Body of pancreas (tissue), 4 donors: ENCODE data around the gene TLE1.

Experiments
- CTCF ChIP-seq, 7 experiments: fragments of 450-650 bp in 4 of 7; fragments of 200-600 bp in 3 of 7; sonication (generic) in 3 of 7; IDR thresholded peaks; one replicate each; pipeline ENCODE4 v1.5.1; 2016 to 2019; ENCODE audit warnings: antibody characterized with exemption in 7 of 7
- POLR2A ChIP-seq, 3 donors: fragments of 450-650 bp; IDR thresholded peaks; one replicate each; pipeline ENCODE4 v1.6.1; 2016; ENCODE audit warnings: antibody characterized with exemption in 3 of 3, mild to moderate bottlenecking in 2 of 3

- TF ChIP-seq CTCF (IDR thresholded peaks at IDR 0.05) (no peak), POLR2A (IDR thresholded peaks at IDR 0.05) (no peak)
Observed at GRCh38 chr9:81590688-81591087, 98.7 kb downstream of the TLE1 start.
